ENCODE measurements around the gene NAXD.
"Not testable (repeated sequence)": the region's sequence is repeated elsewhere in the genome, so short reads cannot be mapped to it uniquely, and the experiment has no call there.

DNA sequence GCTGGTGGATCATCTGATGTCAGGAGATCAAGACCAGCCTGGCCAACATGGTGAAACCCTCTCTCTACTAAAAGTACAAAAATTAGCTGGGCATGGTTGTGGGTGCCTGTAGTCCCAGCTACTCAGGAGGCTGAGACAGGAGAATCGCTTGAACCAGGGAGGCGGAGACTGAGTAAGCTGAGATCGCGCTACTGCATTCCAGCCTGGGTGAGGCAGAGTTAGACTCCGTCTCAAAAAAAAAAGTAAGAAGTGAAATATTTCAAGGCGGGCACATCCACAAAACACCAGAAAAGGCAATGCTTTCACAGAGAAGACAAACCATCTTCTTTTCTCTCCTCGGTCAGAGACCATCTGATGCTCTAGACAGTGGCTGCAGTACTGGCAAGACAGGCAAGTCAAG is 45.4 kb upstream of the NAXD start:
- TF ChIP-seq POLR2A (IDR thresholded peaks at IDR 0.05; ENCODE audit: low read depth, low read length); RFX5 (IDR thresholded peaks at IDR 0.05; ENCODE audit: low read depth, low read length); BHLHE40 (IDR thresholded peaks at IDR 0.05; ENCODE audit: low read depth, low read length); RAD21 (IDR thresholded peaks at IDR 0.05; ENCODE audit: low read length); RCOR1 (IDR thresholded peaks at IDR 0.05; ENCODE audit: insufficient replicate concordance, low read length); MAZ (IDR thresholded peaks at IDR 0.05; ENCODE audit: borderline replicate concordance, low read depth, low read length); SMC3 (IDR thresholded peaks at IDR 0.05; ENCODE audit: low read depth, low read length); CEBPB (IDR thresholded peaks at IDR 0.05; ENCODE audit: low read depth, low read length); FOS (IDR thresholded peaks at IDR 0.05; ENCODE audit: low read depth, low read length); MXI1 (IDR thresholded peaks at IDR 0.05; ENCODE audit: borderline replicate concordance, low read depth, low read length): not testable (repeated sequence)
- TF ChIP-seq, protein P1, sequence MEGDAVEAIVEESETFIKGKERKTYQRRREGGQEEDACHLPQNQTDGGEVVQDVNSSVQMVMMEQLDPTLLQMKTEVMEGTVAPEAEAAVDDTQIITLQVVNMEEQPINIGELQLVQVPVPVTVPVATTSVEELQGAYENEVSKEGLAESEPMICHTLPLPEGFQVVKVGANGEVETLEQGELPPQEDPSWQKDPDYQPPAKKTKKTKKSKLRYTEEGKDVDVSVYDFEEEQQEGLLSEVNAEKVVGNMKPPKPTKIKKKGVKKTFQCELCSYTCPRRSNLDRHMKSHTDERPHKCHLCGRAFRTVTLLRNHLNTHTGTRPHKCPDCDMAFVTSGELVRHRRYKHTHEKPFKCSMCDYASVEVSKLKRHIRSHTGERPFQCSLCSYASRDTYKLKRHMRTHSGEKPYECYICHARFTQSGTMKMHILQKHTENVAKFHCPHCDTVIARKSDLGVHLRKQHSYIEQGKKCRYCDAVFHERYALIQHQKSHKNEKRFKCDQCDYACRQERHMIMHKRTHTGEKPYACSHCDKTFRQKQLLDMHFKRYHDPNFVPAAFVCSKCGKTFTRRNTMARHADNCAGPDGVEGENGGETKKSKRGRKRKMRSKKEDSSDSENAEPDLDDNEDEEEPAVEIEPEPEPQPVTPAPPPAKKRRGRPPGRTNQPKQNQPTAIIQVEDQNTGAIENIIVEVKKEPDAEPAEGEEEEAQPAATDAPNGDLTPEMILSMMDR (conservative IDR thresholded peaks at IDR 0.05; ENCODE audit: low read depth, low read length) = not testable (repeated sequence)
